MCF 10A (cell line): ENCODE measurements around the gene FZD2. TPM values are rescaled to one million over a fixed set of nuclear protein-coding genes. Genes with fewer than 3 reads are reported as not detected.

Source experiments
- BruUV-seq: library from RNA; stranded (reverse); fragments of 400-500 nt; replicated peaks from 2 replicates; lab custom pipeline; 2021; lab: Mats Ljungman, UMichigan
- CTCF ChIA-PET: fragments of 300-600 bp; sonication (Branson Sonifier 250); formaldehyde crosslinking; extraction: SDS; loops from one replicate; lab custom pipeline; 2021; ENCODE audit warnings: antibody characterized with exemption, inconsistent platforms; lab: Yijun Ruan, JAX
- POLR2A ChIA-PET: fragments of 300-600, 350-650 bp; sonication (Branson Sonifier 250); formaldehyde crosslinking; extraction: SDS; loops from one replicate; lab custom pipeline; 2020; ENCODE audit warnings: antibody characterized with exemption, inconsistent platforms; lab: Yijun Ruan, JAX
- DNase-seq: peaks from one replicate; pipeline ENCODE4 v3.0.0-alpha.2; 2018; ENCODE audit not compliant: unreplicated experiment
- H3K27ac Mint-ChIP-seq: one replicate; pipeline ENCODE4 v1.8.0; 2022; ENCODE audit warnings: mild to moderate bottlenecking, low read depth, mixed read lengths; ENCODE audit not compliant: unreplicated experiment
- H3K27me3 Mint-ChIP-seq: one replicate; pipeline ENCODE4 v1.8.0; 2022; ENCODE audit warnings: mixed read lengths; ENCODE audit not compliant: insufficient read depth, unreplicated experiment
- H3K36me3 Mint-ChIP-seq: one replicate; pipeline ENCODE4 v1.8.0; 2022; ENCODE audit warnings: mild to moderate bottlenecking, moderate library complexity, mixed read lengths; ENCODE audit not compliant: insufficient read depth, unreplicated experiment
- H3K4me1 Mint-ChIP-seq: one replicate; pipeline ENCODE4 v1.8.0; 2022; ENCODE audit warnings: mixed read lengths; ENCODE audit not compliant: insufficient read depth, unreplicated experiment
- H3K4me3 Mint-ChIP-seq: one replicate; pipeline ENCODE4 v1.8.0; 2022; ENCODE audit warnings: mild to moderate bottlenecking, moderate library complexity, mixed read lengths; ENCODE audit not compliant: unreplicated experiment
- H3K9me3 Mint-ChIP-seq: one replicate; pipeline ENCODE4 v1.8.0; 2022; ENCODE audit warnings: mixed read lengths; ENCODE audit not compliant: unreplicated experiment
- CTCF ChIP-seq: fragments of 200-600 bp; IDR thresholded peaks from one replicate; pipeline ENCODE4 v1.8.0; 2022; ENCODE audit warnings: antibody characterized with exemption, mild to moderate bottlenecking; ENCODE audit not compliant: unreplicated experiment
- intact Hi-C: fragments of 100-400 bp; cut with micrococcal nuclease; formaldehyde crosslinking; loops from 2 replicates; pipeline ENCODE4 v1.14.1; 2022
- total RNA-seq: library from RNA; stranded (reverse); gene quantifications from 2 replicates; pipeline ENCODE4 v1.2.3, GENCODE V29; 2022

Gene FZD2
- total RNA-seq, 1 experiment from 2014 or later: 6.8 TPM

- TF ChIP-seq CTCF: no peak
- Mint-ChIP-seq H3K4me1 (peaks cover 38% of the 10 kb centered on the region), H3K4me3 (no peak overlapping the region), H3K27me3 (no peaks in the 10 kb centered on the region), H3K27ac (no peak overlapping the region), H3K9me3 (peaks cover 7% of the 10 kb centered on the region), H3K36me3 (no peaks in the 10 kb centered on the region)
- no peak for DNase-seq
- ChIA-PET CTCF (interaction anchor here (0.6 to 0.7 kb wide), 3 partner anchors 512 to 1305 kb away, joined by 3 read pairs; partner anchors contain the start of gene NMT1), POLR2A (interaction anchor here (0.6 kb wide), 1 partner anchor 49 kb away, joined by 4 read pairs; no protein-coding TSS in a partner anchor)
- intact Hi-C loops: no loop called here
- no TSS peak for BruUV-seq
Measured at GRCh38 chr17:44549686-44550085, 7.6 kb upstream of the FZD2 start.

GRCh38 chr17:44552361-44552760, 4.9 kb upstream of the FZD2 start:
- H3K4me1 Mint-ChIP-seq: peaks cover 34% of the 10 kb centered on the region
- H3K9me3 Mint-ChIP-seq: peaks cover 7% of the 10 kb centered on the region
- peaks cover 3% of the 10 kb centered on the region for H3K36me3 Mint-ChIP-seq
- ChIA-PET CTCF (interaction anchor here (0.7 kb wide), 1 partner anchor 139 kb away, joined by 4 read pairs; no protein-coding TSS in a partner anchor), POLR2A (interaction anchor here (0.6 to 1.1 kb wide), 2 partner anchors 16 to 48 kb away, joined by 3 read pairs; no protein-coding TSS in a partner anchor)
- H3K4me3 Mint-ChIP-seq: peak overlapping the region; percentile 4
- DNase-seq: peak; percentile 51
- H3K27me3 Mint-ChIP-seq: no peaks in the 10 kb centered on the region
- TF ChIP-seq CTCF: no peak
- intact Hi-C loops: no loop called here
- BruUV-seq: no TSS peak
- H3K27ac Mint-ChIP-seq: peak overlapping the region; percentile 91

- Mint-ChIP-seq H3K4me3 (no peak overlapping the region), H3K9me3 (peaks cover 7% of the 10 kb centered on the region), H3K27me3 (no peaks in the 10 kb centered on the region), H3K4me1 (peaks cover 31% of the 10 kb centered on the region), H3K36me3 (peaks cover 9% of the 10 kb centered on the region), H3K27ac (no peak overlapping the region)
- BruUV-seq: no TSS peak
- POLR2A ChIA-PET: interaction anchor here (1.0 to 3.2 kb wide), 4 partner anchors 10 to 134 kb away, joined by 3 to 25 read pairs (median 5); partner anchors contain the start of gene CCDC43
- TF ChIP-seq CTCF: no peak
- DNase-seq: no peak
- CTCF ChIA-PET: interaction anchor here (0.8 kb wide), 1 partner anchor 29 kb away, joined by 3 read pairs; no protein-coding TSS in a partner anchor
- intact Hi-C loops: no loop called here
Measured at GRCh38 chr17:44555099-44555498, 2.2 kb upstream of the FZD2 start.

GRCh38 chr17:44556166-44556831, 985 bp upstream of the FZD2 start:
- Mint-ChIP-seq H3K9me3 (peaks cover 7% of the 10 kb centered on the region), H3K27ac (peak overlapping the region; percentile 100), H3K4me3 (peak overlapping the region; percentile 95), H3K4me1 (peaks cover 32% of the 10 kb centered on the region), H3K36me3 (peaks cover 17% of the 10 kb centered on the region), H3K27me3 (no peaks in the 10 kb centered on the region)
- no peak for TF ChIP-seq CTCF
- intact Hi-C loops: no loop called here
- POLR2A ChIA-PET: interaction anchor here (0.5 to 3.2 kb wide), 17 partner anchors 8 to 1558 kb away, joined by 3 to 25 read pairs (median 3); partner anchors contain the start of genes CCDC43, GPATCH8 and RPL27
- DNase-seq: peak; percentile 62
- BruUV-seq: no TSS peak
- CTCF ChIA-PET: interaction anchor here (0.6 to 2.2 kb wide), 3 partner anchors 20 to 52 kb away, joined by 3 to 6 read pairs (median 3); no protein-coding TSS in a partner anchor
